ENCODE data around the gene DQX1.
A peak's percentile ranks its signal among the peaks of the same experiment; 100 is the strongest.
"Not testable (repeated sequence)": the region's sequence is repeated elsewhere in the genome, so short reads cannot be mapped to it uniquely, and the experiment has no call there.

DQX1 gene

DNA sequence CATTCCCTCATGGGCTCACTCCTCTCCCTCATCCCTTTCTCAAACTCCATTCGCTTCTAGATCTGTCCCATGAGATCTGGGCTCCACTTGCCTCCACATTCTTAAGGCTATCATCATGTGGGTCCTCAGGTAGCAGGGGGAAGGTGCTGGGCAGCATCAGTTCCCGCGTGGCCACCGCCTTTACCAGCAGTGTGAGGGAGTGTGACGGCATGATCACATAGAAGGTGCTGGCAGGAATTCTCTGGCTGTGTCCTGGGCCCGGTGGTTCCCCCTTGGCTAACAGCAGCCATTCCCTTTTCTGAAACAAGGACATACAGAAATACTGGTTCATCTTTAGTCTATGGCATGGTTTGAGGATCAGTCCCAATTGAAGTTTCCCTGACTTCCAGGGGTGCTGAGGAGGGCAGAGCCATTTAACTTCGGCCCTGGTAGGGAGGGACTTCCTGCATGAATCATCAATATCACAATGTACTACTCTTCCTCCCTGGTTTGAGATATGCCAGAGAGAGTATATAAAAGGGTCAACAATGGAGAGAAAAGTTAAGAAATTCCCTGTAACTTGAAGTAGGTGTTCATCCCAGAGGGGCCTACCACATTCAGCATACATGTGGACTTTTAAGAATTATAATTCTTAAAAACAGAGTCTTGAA is 36.2 kb upstream of the DQX1 start:
- no peak for DNase-seq (ENCODE audit: low read depth in 1 of 2, low spot score in 1 of 2)
- H3K27ac ChIP-seq (replicated peaks): peak overlapping the region; percentile 32; the same call in 1 of the 2 replicates
- H3K27me3 ChIP-seq (ENCODE audit: insufficient read depth, poor library complexity, severe bottlenecking): no peaks in the 10 kb centered on the region
- TF ChIP-seq, protein P1, sequence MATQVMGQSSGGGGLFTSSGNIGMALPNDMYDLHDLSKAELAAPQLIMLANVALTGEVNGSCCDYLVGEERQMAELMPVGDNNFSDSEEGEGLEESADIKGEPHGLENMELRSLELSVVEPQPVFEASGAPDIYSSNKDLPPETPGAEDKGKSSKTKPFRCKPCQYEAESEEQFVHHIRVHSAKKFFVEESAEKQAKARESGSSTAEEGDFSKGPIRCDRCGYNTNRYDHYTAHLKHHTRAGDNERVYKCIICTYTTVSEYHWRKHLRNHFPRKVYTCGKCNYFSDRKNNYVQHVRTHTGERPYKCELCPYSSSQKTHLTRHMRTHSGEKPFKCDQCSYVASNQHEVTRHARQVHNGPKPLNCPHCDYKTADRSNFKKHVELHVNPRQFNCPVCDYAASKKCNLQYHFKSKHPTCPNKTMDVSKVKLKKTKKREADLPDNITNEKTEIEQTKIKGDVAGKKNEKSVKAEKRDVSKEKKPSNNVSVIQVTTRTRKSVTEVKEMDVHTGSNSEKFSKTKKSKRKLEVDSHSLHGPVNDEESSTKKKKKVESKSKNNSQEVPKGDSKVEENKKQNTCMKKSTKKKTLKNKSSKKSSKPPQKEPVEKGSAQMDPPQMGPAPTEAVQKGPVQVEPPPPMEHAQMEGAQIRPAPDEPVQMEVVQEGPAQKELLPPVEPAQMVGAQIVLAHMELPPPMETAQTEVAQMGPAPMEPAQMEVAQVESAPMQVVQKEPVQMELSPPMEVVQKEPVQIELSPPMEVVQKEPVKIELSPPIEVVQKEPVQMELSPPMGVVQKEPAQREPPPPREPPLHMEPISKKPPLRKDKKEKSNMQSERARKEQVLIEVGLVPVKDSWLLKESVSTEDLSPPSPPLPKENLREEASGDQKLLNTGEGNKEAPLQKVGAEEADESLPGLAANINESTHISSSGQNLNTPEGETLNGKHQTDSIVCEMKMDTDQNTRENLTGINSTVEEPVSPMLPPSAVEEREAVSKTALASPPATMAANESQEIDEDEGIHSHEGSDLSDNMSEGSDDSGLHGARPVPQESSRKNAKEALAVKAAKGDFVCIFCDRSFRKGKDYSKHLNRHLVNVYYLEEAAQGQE (IDR thresholded peaks at IDR 0.05; ENCODE audit: insufficient replicate concordance, low read depth): no peak
- no peak for TF ChIP-seq GABPA (IDR thresholded peaks at IDR 0.05; ENCODE audit: low read depth)
- H3K4me3 ChIP-seq (replicated peaks; ENCODE audit: insufficient read depth, low read length): no peak overlapping the region

DNA sequence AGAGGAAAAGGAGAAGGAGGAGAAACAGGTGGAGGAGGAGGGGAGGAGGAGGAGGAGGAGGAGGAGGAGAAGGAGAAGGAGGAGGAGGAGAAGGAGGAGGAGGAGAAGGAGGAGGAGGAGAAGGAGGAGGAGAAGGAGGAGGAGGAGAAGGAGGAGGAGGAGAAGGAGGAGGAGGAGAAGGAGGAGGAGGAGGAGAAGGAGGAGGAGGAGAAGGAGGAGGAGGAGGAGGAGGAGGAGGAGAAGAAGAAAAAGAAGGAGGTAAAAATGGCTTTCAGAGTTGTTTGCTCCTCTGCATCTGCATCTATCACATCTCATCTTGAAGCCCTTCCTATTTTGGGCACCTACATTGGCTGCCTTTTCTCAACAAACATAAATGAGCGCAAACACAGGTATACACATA is 35.0 kb upstream of the DQX1 start:
- H3K27me3 ChIP-seq (ENCODE audit: insufficient read depth, poor library complexity, severe bottlenecking); DNase-seq (ENCODE audit: low read depth in 1 of 2, low spot score in 1 of 2); H3K4me3 ChIP-seq (replicated peaks; ENCODE audit: insufficient read depth, low read length): not testable (repeated sequence)

DNA sequence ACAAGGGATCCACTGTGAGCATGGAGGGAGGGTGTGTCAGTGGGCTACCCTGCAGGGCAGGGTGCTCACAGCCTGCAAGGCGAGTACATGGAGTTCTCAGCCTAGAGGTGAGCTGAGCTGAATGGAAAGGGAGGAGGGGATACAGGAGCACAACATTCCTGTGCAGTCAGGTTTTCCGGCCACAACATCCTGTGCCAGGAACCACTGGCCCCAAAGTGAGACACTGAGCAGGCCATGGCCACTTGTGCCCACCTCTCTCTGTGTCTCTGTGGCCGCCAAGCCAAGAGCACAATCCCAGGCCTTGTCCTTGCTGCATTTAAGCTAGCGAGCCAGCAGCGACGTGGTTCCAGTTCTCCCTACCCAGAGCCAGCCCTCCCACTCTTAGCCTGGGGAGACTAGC is 34.6 kb upstream of the DQX1 start:
- no peaks in the 10 kb centered on the region for H3K27me3 ChIP-seq (ENCODE audit: insufficient read depth, poor library complexity, severe bottlenecking)
- no peak for TF ChIP-seq POLR2AphosphoS5 (IDR thresholded peaks at IDR 0.05; ENCODE audit: low read depth)
- TF ChIP-seq, protein P1 (IDR thresholded peaks at IDR 0.05; ENCODE audit: insufficient replicate concordance, low read depth): no peak
- TF ChIP-seq SPI1 (IDR thresholded peaks at IDR 0.05; ENCODE audit: borderline replicate concordance, low read depth): no peak
- no peak for TF ChIP-seq GABPA (IDR thresholded peaks at IDR 0.05; ENCODE audit: low read depth)
- TF ChIP-seq, protein P2, sequence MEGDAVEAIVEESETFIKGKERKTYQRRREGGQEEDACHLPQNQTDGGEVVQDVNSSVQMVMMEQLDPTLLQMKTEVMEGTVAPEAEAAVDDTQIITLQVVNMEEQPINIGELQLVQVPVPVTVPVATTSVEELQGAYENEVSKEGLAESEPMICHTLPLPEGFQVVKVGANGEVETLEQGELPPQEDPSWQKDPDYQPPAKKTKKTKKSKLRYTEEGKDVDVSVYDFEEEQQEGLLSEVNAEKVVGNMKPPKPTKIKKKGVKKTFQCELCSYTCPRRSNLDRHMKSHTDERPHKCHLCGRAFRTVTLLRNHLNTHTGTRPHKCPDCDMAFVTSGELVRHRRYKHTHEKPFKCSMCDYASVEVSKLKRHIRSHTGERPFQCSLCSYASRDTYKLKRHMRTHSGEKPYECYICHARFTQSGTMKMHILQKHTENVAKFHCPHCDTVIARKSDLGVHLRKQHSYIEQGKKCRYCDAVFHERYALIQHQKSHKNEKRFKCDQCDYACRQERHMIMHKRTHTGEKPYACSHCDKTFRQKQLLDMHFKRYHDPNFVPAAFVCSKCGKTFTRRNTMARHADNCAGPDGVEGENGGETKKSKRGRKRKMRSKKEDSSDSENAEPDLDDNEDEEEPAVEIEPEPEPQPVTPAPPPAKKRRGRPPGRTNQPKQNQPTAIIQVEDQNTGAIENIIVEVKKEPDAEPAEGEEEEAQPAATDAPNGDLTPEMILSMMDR (IDR thresholded peaks at IDR 0.05; ENCODE audit: insufficient read depth, low read length): no peak
- DNase-seq (ENCODE audit: low read depth in 1 of 2, low spot score in 1 of 2): no peak
- H3K4me3 ChIP-seq (replicated peaks; ENCODE audit: insufficient read depth, low read length): no peak overlapping the region
- H3K27ac ChIP-seq (replicated peaks): no peak overlapping the region

More for the DNA sequence above, 35.0 kb upstream of the DQX1 start:
- H3K27ac ChIP-seq (replicated peaks): not testable (repeated sequence)

DNA sequence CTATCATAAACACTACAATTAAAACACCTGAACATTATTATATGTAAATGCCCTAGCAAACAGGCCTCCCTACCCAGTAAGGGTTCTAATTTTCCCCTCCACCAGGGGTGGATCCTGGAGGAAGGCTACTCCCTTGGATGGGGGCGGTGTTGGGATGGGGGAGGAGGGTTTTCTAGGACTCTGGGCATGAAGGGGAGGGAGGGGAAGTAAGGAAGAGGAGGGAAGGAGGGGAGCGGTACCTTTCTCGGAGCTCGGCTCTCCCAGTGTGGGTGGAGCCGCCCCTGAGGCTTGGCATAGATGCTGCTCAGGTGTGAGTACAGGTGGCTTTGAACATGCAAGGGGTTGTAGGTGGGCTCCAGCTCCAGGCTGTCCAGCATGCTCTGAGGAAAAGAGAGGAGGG is 33.9 kb upstream of the DQX1 start:
- DNase-seq (ENCODE audit: low read depth in 1 of 2, low spot score in 1 of 2): no peak
- no peak overlapping the region for H3K27ac ChIP-seq (replicated peaks)
- TF ChIP-seq GABPA (IDR thresholded peaks at IDR 0.05; ENCODE audit: low read depth): no peak
- TF ChIP-seq, protein P2 (IDR thresholded peaks at IDR 0.05; ENCODE audit: insufficient read depth, low read length): no peak

More for the DNA sequence above, 33.9 kb upstream of the DQX1 start:
- no peak overlapping the region for H3K4me3 ChIP-seq (replicated peaks; ENCODE audit: insufficient read depth, low read length)
- H3K27me3 ChIP-seq (ENCODE audit: insufficient read depth, poor library complexity, severe bottlenecking): no peaks in the 10 kb centered on the region

Measured in HL-60 (cell line).